Activated CD8-positive, alpha-beta T cell treated with anti-CD3 and anti-CD28 coated beads for 36 hours (primary cell): Measurements from ENCODE around the gene PTPRQ. TPM values are rescaled to one million over a fixed set of nuclear protein-coding genes. Genes with fewer than 3 reads are reported as not detected.

Source experiments
- ATAC-seq: fragments of 200-7000 bp; cut with Tn5 transposase; one replicate; pipeline ENCODE4 v1.10.0; 2021; ENCODE audit warnings: mild to moderate bottlenecking, moderate library complexity
- CTCF ChIA-PET: fragments of 350-600 bp; sonication (Branson Sonifier 250); formaldehyde crosslinking; loops from one replicate; lab custom pipeline; 2021; ENCODE audit warnings: antibody characterized with exemption; lab: Charles Lee
- POLR2A ChIA-PET: fragments of 350-600 bp; sonication (Branson Sonifier 250); formaldehyde crosslinking; loops from one replicate; lab custom pipeline; 2021; ENCODE audit warnings: antibody characterized with exemption; lab: Charles Lee
- DNase-seq: peaks from one replicate; pipeline ENCODE4 v3.0.0-alpha.2; 2020
- H3K27ac Mint-ChIP-seq: one replicate; pipeline ENCODE4 v1.8.0; 2021; ENCODE audit warnings: mild to moderate bottlenecking, mixed read lengths
- H3K27me3 Mint-ChIP-seq: one replicate; pipeline ENCODE4 v1.8.0; 2021; ENCODE audit warnings: mixed read lengths
- H3K36me3 Mint-ChIP-seq: one replicate; pipeline ENCODE4 v1.8.0; 2021; ENCODE audit warnings: low read depth, mixed read lengths
- H3K4me1 Mint-ChIP-seq: one replicate; pipeline ENCODE4 v1.8.0; 2021; ENCODE audit warnings: low read depth, mixed read lengths
- H3K4me3 Mint-ChIP-seq: one replicate; pipeline ENCODE4 v1.8.0; 2021; ENCODE audit warnings: mild to moderate bottlenecking, moderate library complexity, mixed read lengths
- H3K9me3 Mint-ChIP-seq: one replicate; pipeline ENCODE4 v1.8.0; 2021; ENCODE audit warnings: mixed read lengths
- intact Hi-C: fragments of 100-400 bp; cut with micrococcal nuclease; formaldehyde crosslinking; loops from one replicate; pipeline ENCODE4 v1.10.0; 2022
- total RNA-seq, 2 experiments: library from RNA; stranded (reverse); gene quantifications; one replicate each; pipeline ENCODE4 v1.2.3, GENCODE V29; 2021
- TF ChIP-seq, protein P1 (sequence below): fragments of 200-600 bp; IDR thresholded peaks from one replicate; pipeline ENCODE4 v1.8.0; 2022; ENCODE audit warnings: antibody characterized with exemption, mild to moderate bottlenecking

PTPRQ gene
- total RNA-seq, 2 experiments from 2014 or later, result not detected

DNA sequence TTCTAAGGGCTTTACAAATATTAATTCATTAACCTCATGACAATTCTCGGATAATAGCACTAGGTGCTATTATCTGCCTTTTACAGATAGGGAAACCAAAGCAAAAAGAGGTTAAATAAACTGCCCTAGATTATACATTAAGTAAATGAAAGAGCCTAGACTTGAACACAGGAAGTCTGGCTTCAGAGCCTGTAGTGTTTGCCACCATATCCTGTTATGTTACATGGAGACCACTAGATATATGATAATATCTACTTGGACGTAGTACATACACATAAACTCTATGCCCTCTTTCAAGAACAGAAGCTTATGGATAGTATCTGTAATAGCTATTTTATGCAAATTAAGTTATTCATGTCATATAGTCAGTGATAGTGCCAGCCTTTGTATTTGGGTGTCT lies 246.5 kb downstream of the PTPRQ start:
- intact Hi-C loops, result no loop called here
- CTCF ChIA-PET, result no interaction called here
- POLR2A ChIA-PET, result no interaction called here
- H3K4me1 Mint-ChIP-seq, result no peaks in the 10 kb centered on the region
- no peaks in the 10 kb centered on the region for H3K36me3 Mint-ChIP-seq
- H3K9me3 Mint-ChIP-seq, result no peaks in the 10 kb centered on the region
- no peak overlapping the region for H3K27ac Mint-ChIP-seq
- no peak overlapping the region for H3K4me3 Mint-ChIP-seq
- TF ChIP-seq, protein P1, sequence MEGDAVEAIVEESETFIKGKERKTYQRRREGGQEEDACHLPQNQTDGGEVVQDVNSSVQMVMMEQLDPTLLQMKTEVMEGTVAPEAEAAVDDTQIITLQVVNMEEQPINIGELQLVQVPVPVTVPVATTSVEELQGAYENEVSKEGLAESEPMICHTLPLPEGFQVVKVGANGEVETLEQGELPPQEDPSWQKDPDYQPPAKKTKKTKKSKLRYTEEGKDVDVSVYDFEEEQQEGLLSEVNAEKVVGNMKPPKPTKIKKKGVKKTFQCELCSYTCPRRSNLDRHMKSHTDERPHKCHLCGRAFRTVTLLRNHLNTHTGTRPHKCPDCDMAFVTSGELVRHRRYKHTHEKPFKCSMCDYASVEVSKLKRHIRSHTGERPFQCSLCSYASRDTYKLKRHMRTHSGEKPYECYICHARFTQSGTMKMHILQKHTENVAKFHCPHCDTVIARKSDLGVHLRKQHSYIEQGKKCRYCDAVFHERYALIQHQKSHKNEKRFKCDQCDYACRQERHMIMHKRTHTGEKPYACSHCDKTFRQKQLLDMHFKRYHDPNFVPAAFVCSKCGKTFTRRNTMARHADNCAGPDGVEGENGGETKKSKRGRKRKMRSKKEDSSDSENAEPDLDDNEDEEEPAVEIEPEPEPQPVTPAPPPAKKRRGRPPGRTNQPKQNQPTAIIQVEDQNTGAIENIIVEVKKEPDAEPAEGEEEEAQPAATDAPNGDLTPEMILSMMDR, result no peak
- DNase-seq (no peak), ATAC-seq (no peak)
- no peaks in the 10 kb centered on the region for H3K27me3 Mint-ChIP-seq

DNA sequence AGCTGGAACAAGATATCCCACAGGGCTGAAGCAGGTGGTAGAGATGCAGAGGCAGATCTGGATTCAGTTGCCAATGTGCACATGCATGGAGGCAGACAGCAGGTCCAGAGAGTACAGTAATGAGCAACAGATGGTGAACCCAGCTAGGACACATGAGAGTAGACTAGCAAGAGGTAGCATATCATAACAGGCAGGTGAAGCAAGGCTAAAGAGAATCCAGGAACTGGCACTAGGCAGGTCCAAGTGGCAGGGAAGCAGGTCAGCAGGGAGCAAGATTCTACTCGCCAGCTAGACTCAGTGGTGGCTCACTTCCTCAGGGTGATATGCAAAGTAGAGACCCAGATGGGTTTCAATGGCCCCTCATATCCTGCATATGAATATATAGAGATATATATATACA lies 248.1 kb downstream of the PTPRQ start:
- DNase-seq (no peak), ATAC-seq (no peak)
- CTCF ChIA-PET, result no interaction called here
- intact Hi-C loops, result no loop called here
- no peak overlapping the region for H3K4me3 Mint-ChIP-seq
- no peaks in the 10 kb centered on the region for H3K36me3 Mint-ChIP-seq
- no peaks in the 10 kb centered on the region for H3K9me3 Mint-ChIP-seq
- H3K27me3 Mint-ChIP-seq, result no peaks in the 10 kb centered on the region
- no peak overlapping the region for H3K27ac Mint-ChIP-seq
- H3K4me1 Mint-ChIP-seq, result no peaks in the 10 kb centered on the region
- TF ChIP-seq, protein P1, result no peak
- POLR2A ChIA-PET, result no interaction called here

DNA sequence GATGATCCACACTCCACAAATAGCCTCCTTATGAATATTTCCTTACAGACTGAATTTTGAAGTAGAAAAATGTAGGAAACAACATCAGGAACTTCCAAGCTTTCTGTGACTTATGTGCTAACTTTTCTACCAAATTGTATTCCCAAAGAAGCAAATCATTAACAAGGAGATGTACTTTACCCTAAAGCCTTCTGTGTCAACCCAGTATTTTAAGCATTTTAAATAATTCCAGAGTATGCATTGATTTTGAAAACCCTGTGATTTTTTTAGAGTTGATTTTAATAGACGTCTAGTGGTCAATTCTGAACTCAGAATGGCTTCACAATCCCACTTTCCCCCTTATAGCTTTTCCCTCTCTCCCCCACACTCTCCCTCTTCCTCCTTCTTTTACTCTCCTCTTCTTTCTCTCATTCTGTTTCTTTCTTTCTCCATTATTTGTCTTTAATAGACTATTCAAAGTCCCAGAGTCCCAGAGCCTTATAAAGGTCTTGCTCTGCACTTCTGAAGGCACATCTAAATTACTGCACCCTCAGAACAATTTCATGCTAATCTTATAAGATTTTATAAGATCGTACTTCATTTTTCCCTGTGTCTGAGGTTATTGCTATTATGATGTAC lies 253.3 kb downstream of the PTPRQ start:
- H3K36me3 Mint-ChIP-seq, result no peaks in the 10 kb centered on the region
- no peaks in the 10 kb centered on the region for H3K27me3 Mint-ChIP-seq
- TF ChIP-seq, protein P1, result no peak
- no peak overlapping the region for H3K27ac Mint-ChIP-seq
- CTCF ChIA-PET, result no interaction called here
- DNase-seq, result no peak
- no peak overlapping the region for H3K4me3 Mint-ChIP-seq
- POLR2A ChIA-PET, result no interaction called here
- intact Hi-C loops, result no loop called here
- no peaks in the 10 kb centered on the region for H3K9me3 Mint-ChIP-seq
- no peak for ATAC-seq
- H3K4me1 Mint-ChIP-seq, result no peaks in the 10 kb centered on the region

DNA sequence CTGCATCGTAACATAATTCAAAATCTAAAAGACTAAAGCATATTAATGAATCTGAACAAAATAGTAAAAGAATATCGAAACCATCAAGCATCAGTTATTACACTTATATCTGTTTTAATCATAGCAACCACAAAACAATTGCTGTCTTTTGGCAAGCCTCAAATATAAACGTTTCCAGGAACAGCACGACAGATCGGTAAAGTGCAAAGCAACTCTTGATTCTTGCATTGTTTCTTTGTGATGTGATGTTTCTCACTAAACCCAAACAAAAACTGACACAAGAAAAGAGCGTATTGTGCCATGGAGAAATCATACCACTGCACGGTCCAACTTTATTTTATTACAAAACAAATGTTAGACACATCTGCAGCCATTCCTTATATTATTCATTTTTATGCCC lies 254.2 kb downstream of the PTPRQ start:
- CTCF ChIA-PET, result no interaction called here
- POLR2A ChIA-PET, result no interaction called here
- TF ChIP-seq, protein P1, result no peak
- Mint-ChIP-seq H3K36me3 (no peaks in the 10 kb centered on the region), H3K4me3 (no peak overlapping the region), H3K27ac (no peak overlapping the region), H3K4me1 (no peaks in the 10 kb centered on the region), H3K9me3 (no peaks in the 10 kb centered on the region), H3K27me3 (no peaks in the 10 kb centered on the region)
- intact Hi-C loops, result no loop called here
- DNase-seq, result no peak
- ATAC-seq, result no peak

DNA sequence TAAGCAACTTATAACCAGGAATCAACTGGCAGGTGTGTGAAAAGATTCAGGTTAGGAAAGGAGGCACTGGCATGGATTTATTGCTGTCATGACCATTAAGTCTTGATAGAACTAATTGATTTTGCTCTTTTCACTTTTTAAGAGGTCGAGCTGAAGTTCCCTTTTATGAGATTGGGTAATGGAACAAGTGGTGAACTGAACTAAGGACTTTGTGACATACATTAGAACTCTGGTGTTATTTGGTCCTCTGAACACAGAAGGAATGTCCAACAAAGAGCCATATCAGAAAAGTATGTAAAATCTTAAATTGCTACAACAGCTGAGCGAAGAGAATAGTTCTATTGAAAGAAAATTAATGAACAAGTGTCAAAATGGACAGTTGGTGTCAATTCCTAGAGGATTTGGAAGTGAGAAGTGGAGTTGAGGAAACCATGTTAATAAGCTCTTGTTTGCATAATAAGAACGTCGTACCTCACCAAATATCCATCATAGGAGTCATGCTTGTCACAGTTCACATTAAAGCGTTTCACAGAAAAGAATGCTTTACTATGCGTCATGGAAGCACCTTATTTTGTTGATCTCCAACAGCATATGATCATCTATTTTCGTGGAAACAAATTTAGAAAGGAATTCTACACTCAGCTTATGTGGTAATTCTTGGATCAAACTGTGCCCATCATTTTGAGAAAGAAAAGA lies 255.0 kb downstream of the PTPRQ start:
- POLR2A ChIA-PET, result no interaction called here
- no peak overlapping the region for H3K4me3 Mint-ChIP-seq
- no peak for ATAC-seq
- intact Hi-C loops, result no loop called here
- TF ChIP-seq, protein P1, result no peak
- H3K4me1 Mint-ChIP-seq, result no peaks in the 10 kb centered on the region
- no peaks in the 10 kb centered on the region for H3K9me3 Mint-ChIP-seq
- no peaks in the 10 kb centered on the region for H3K36me3 Mint-ChIP-seq
- CTCF ChIA-PET, result no interaction called here
- no peaks in the 10 kb centered on the region for H3K27me3 Mint-ChIP-seq
- no peak for DNase-seq
- H3K27ac Mint-ChIP-seq, result no peak overlapping the region
